ENCODE results near the gene GPX4.

- no peak for TF ChIP-seq CTCF (IDR thresholded peaks at IDR 0.05)
- TF ChIP-seq POLR2A (IDR thresholded peaks at IDR 0.05), result no peak
Measured at GRCh38 chr19:1123885-1124677, 20.3 kb downstream of the GPX4 start.
